K562 (cell line): ENCODE data around the gene HEXIM2. TPM values are rescaled to one million over a fixed set of nuclear protein-coding genes. Genes with fewer than 3 reads are reported as not detected.
A peak's percentile ranks its signal among the peaks of the same experiment; 100 is the strongest.

Source experiments
- CHD1 ChIP-seq: fragments of 200-600 bp; sonication (generic); IDR thresholded peaks from one replicate; pipeline ENCODE4 v1.6.1; 2012; ENCODE audit warnings: mild to moderate bottlenecking, moderate library complexity, low read length, inconsistent platforms
- JUND ChIP-seq, 2 experiments: IDR thresholded peaks; 2 replicates in 1 of 2; 3 replicates in 1 of 2; pipeline ENCODE4 v1.6.1; 2011; ENCODE audit warnings: borderline replicate concordance in 2 of 2, low read depth in 2 of 2, low read length in 2 of 2, improper control_type of control experiment in 1 of 2, missing biosample characterization in 1 of 2, missing genetic modification characterization in 1 of 2, missing genetic modification reagents in 1 of 2
- L3MBTL2 ChIP-seq: fragments of 450-650 bp; IDR thresholded peaks from 2 replicates; pipeline ENCODE4 v1.6.1; 2016; ENCODE audit warnings: mild to moderate bottlenecking, moderate library complexity
- NFXL1 ChIP-seq: fragments of 450-650 bp; formaldehyde crosslinking; IDR thresholded peaks from 2 replicates; pipeline ENCODE4 v1.4.0; 2021; ENCODE audit warnings: mild to moderate bottlenecking
- NONO ChIP-seq, 2 experiments: fragments of 200-400 bp in 1 of 2; fragments of 450-650 bp in 1 of 2; formaldehyde crosslinking in 1 of 2; IDR thresholded peaks; 2 replicates each; pipeline ENCODE4 v1.6.1; 2017; ENCODE audit warnings: low read depth in 2 of 2, mild to moderate bottlenecking in 2 of 2, moderate library complexity in 2 of 2, low read length in 1 of 2
- NR2F6 ChIP-seq: fragments of 450-650 bp; formaldehyde crosslinking; IDR thresholded peaks from 2 replicates; pipeline ENCODE4 v1.4.0; 2020; ENCODE audit warnings: mild to moderate bottlenecking
- RBM14 ChIP-seq: fragments of 200-400 bp; formaldehyde crosslinking; IDR thresholded peaks from 2 replicates; pipeline ENCODE4 v1.6.1; 2018; ENCODE audit warnings: low read depth, mild to moderate bottlenecking, low read length, moderate library complexity, borderline replicate concordance; ENCODE audit not compliant: insufficient read depth
- ZNF384 ChIP-seq: IDR thresholded peaks from 2 replicates; pipeline ENCODE4 v1.6.1; 2012; ENCODE audit warnings: low read depth, low read length, improper control_type of control experiment
- polyA plus RNA-seq, 8 experiments: library from polyadenylated mRNA; depleted of rRNA in 4 of 8; stranded (reverse) in 5 of 8; unstranded in 3 of 8; fragments of >200 nt; fragmentation: Nextera tagmentation in 2 of 8; fragmentation: Illumina TruSeq in 1 of 8; extraction: Ambion mirVana in 2 of 8; extraction: Trizol in 1 of 8; gene quantifications; 2 replicates each; pipeline versions ENCODE4 v1.2.1 to v1.2.3, GENCODE V29; 2011 to 2014; ENCODE audit warnings: inconsistent platforms in 1 of 8, missing spikeins in 1 of 8
- total RNA-seq, 7 experiments: library from RNA; depleted of rRNA in 6 of 7; stranded (reverse); fragments of >200 nt in 6 of 7; fragmentation: Illumina TruSeq in 2 of 7; extraction: Trizol in 2 of 7; gene quantifications; 2 replicates each; pipeline versions ENCODE4 v1.2.1 to v1.2.3, GENCODE V29; 2011 to 2021; ENCODE audit warnings: low replicate concordance in 1 of 7
- TF ChIP-seq, protein P1 (sequence below): sonication (generic); formaldehyde crosslinking; IDR thresholded peaks from 2 replicates; pipeline ENCODE4 v1.8.1; 2023; ENCODE audit warnings: mild to moderate bottlenecking, missing genetic modification reagents
- TF ChIP-seq, protein P2 (sequence below), 3 experiments: IDR thresholded peaks in 2 of 3; conservative IDR thresholded peaks in 1 of 3; 2 replicates each; pipeline ENCODE4 v1.5.1; 2011 to 2012; ENCODE audit warnings: low read length in 3 of 3, mild to moderate bottlenecking in 3 of 3, control low read depth in 2 of 3, improper control_type of control experiment in 1 of 3, inconsistent platforms in 1 of 3, low read depth in 1 of 3, mixed read lengths in 1 of 3, moderate library complexity in 1 of 3; ENCODE audit not compliant: insufficient read depth in 2 of 3

The HEXIM2 gene
- total and polyA plus RNA-seq, 9 of the 15 experiments (the other 6 are each of a cell fraction or from before 2014, with no cell fraction given): 0.69 to 3.4 (median 1.1) TPM; not detected in 2

- TF ChIP-seq CHD1: peak; percentile 100
- TF ChIP-seq L3MBTL2: 0 out of 2 replicates have a peak, but pooled peaks have one; percentile 18
- TF ChIP-seq JUND (IDR thresholded peaks at IDR 0.05; ENCODE audit: borderline replicate concordance, low read depth, low read length): peak; percentile 18; the same call in 1 of the 2 replicates
- no peak; the same call in 2 of the 3 replicates for TF ChIP-seq JUND (tag; IDR thresholded peaks at IDR 0.05; ENCODE audit: borderline replicate concordance, low read depth, low read length)
- TF ChIP-seq RBM14: 0 out of 2 replicates have a peak, but pooled peaks have one; percentile 88
- 0 out of 2 replicates have a peak, but pooled peaks have one; percentile 59 for TF ChIP-seq NFXL1 (CRISPR knock-in tag)
- TF ChIP-seq, protein P1, sequence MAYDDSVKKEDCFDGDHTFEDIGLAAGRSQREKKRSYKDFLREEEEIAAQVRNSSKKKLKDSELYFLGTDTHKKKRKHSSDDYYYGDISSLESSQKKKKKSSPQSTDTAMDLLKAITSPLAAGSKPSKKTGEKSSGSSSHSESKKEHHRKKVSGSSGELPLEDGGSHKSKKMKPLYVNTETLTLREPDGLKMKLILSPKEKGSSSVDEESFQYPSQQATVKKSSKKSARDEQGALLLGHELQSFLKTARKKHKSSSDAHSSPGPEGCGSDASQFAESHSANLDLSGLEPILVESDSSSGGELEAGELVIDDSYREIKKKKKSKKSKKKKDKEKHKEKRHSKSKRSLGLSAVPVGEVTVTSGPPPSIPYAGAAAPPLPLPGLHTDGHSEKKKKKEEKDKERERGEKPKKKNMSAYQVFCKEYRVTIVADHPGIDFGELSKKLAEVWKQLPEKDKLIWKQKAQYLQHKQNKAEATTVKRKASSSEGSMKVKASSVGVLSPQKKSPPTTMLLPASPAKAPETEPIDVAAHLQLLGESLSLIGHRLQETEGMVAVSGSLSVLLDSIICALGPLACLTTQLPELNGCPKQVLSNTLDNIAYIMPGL: 0 out of 2 replicates have a peak, but pooled peaks have one; percentile 85
- no peak for TF ChIP-seq NR2F6 (CRISPR knock-in tag)
- 0 out of 2 replicates have a peak, but pooled peaks have one; percentile 6 for TF ChIP-seq ZNF384
- TF ChIP-seq NONO (IDR thresholded peaks at IDR 0.05; ENCODE audit: low read depth in 2 of 2, low read length in 1 of 2): 0 out of 4 replicates have a peak, but pooled peaks of 1 of the 2 experiments have one; percentile 14
- TF ChIP-seq, protein P2, sequence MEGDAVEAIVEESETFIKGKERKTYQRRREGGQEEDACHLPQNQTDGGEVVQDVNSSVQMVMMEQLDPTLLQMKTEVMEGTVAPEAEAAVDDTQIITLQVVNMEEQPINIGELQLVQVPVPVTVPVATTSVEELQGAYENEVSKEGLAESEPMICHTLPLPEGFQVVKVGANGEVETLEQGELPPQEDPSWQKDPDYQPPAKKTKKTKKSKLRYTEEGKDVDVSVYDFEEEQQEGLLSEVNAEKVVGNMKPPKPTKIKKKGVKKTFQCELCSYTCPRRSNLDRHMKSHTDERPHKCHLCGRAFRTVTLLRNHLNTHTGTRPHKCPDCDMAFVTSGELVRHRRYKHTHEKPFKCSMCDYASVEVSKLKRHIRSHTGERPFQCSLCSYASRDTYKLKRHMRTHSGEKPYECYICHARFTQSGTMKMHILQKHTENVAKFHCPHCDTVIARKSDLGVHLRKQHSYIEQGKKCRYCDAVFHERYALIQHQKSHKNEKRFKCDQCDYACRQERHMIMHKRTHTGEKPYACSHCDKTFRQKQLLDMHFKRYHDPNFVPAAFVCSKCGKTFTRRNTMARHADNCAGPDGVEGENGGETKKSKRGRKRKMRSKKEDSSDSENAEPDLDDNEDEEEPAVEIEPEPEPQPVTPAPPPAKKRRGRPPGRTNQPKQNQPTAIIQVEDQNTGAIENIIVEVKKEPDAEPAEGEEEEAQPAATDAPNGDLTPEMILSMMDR (IDR thresholded peaks at IDR 0.05 in 2 of 3, conservative IDR thresholded peaks at IDR 0.05 in 1 of 3; ENCODE audit: insufficient read depth in 2 of 3, low read depth in 1 of 3, low read length in 3 of 3): peak; percentile 41 to 53 (median 41); a peak in 5 of 6 replicates
Observed at GRCh38 chr17:45160447-45161287, 1.0 kb upstream of the HEXIM2 start (continued).
